Left ventricle myocardium inferior (tissue), 1 donor: Measurements from ENCODE around the gene EXOSC7. TPM values are rescaled to one million over a fixed set of nuclear protein-coding genes. Genes with fewer than 3 reads are reported as not detected.

ENCODE experiments used
- DNase-seq: peaks from one replicate; pipeline ENCODE4 v3.0.0-alpha.2; 2020
- H3K27ac ChIP-seq: fragments of 200-600 bp; replicated peaks from 2 replicates; pipeline ENCODE4 v1.8.0; 2021
- H3K27me3 ChIP-seq: fragments of 200-600 bp; 2 replicates; pipeline ENCODE4 v1.8.0; 2021; ENCODE audit warnings: low read depth
- H3K36me3 ChIP-seq: fragments of 200-600 bp; 2 replicates; pipeline ENCODE4 v1.8.0; 2021
- H3K4me1 ChIP-seq: fragments of 200-600 bp; 2 replicates; pipeline ENCODE4 v1.8.0; 2021
- H3K4me3 ChIP-seq: fragments of 200-600 bp; 2 replicates; pipeline ENCODE4 v1.8.0; 2021; ENCODE audit warnings: mild to moderate bottlenecking, moderate library complexity
- H3K9me3 ChIP-seq: fragments of 200-600 bp; replicated peaks from 2 replicates; pipeline ENCODE4 v1.8.0; 2021
- intact Hi-C: fragments of 100-400 bp; cut with micrococcal nuclease; formaldehyde crosslinking; loops from one replicate; pipeline ENCODE4 v1.11.0; 2022
- total RNA-seq: library from RNA; stranded (reverse); fragmentation: NEBNext Ultra II Directional; extraction: Animal tissue kit (Norgen Biotek cat#: 25700); gene quantifications from one replicate; pipeline ENCODE4 v1.2.1, GENCODE V29; 2021
- TF ChIP-seq, protein P1 (sequence below): fragments of 200-600 bp; IDR thresholded peaks from 2 replicates; pipeline ENCODE4 v1.8.0; 2021; ENCODE audit warnings: antibody characterized with exemption, mild to moderate bottlenecking, borderline replicate concordance
- donor health status: DM: no; HTN: yes; CAD: no; lungs with severe emphysema.

The EXOSC7 gene
- total RNA-seq, 1 donor from 2014 or later = 27.2 TPM

DNA sequence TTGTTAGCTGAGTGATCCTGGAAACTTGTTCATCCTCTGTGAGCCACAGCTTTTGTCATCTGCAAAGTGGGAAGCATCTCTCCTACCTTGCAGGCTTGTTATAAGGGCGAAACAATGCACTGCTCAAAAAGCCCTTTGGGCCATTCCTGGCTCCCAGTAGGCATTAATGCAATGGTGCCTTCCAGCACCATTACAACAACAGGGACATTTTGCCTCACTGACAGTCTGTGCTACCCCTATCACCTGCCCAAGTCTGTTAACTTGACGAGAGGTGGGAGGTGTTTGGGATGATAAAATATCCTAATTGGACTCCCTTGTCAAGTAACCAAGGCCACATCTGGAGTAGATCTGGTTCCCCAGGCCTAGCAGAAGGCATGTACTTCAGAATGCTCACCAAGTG lies 44.3 kb upstream of the EXOSC7 start:
- peaks cover 70% of the 10 kb centered on the region for H3K36me3 ChIP-seq
- intact Hi-C loops = no loop called here
- TF ChIP-seq, protein P1, sequence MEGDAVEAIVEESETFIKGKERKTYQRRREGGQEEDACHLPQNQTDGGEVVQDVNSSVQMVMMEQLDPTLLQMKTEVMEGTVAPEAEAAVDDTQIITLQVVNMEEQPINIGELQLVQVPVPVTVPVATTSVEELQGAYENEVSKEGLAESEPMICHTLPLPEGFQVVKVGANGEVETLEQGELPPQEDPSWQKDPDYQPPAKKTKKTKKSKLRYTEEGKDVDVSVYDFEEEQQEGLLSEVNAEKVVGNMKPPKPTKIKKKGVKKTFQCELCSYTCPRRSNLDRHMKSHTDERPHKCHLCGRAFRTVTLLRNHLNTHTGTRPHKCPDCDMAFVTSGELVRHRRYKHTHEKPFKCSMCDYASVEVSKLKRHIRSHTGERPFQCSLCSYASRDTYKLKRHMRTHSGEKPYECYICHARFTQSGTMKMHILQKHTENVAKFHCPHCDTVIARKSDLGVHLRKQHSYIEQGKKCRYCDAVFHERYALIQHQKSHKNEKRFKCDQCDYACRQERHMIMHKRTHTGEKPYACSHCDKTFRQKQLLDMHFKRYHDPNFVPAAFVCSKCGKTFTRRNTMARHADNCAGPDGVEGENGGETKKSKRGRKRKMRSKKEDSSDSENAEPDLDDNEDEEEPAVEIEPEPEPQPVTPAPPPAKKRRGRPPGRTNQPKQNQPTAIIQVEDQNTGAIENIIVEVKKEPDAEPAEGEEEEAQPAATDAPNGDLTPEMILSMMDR = no peak

DNA sequence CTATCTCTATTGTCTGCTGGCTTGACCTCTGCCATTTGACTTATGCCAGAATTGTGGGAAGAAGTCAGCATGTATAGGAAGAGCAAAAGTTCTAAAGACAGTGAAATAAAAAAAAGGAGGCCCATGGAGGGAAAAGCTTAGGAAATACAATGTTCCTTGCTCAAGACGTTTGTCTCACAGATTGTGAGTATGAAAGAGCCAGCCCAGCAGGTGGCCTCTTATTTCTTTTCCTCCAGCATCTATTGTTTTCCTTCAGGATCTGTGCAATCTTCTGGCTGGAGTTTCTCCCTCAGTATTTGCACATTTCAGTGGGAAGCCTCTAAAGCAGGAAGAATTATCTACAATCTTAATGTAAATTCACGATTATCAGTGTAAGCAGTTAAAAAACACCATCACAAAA lies 43.8 kb upstream of the EXOSC7 start:
- Histone ChIP-seq H3K4me1 (peaks cover 10% of the 10 kb centered on the region), H3K36me3 (peaks cover 67% of the 10 kb centered on the region), H3K4me3 (no peak overlapping the region), H3K9me3 (no peaks in the 10 kb centered on the region), H3K27me3 (no peaks in the 10 kb centered on the region), H3K27ac (no peak overlapping the region)
- intact Hi-C loops = no loop called here
- TF ChIP-seq, protein P1 = no peak
- DNase-seq = no peak

More for the DNA sequence above, 44.3 kb upstream of the EXOSC7 start:
- H3K27ac ChIP-seq = no peak overlapping the region
- no peaks in the 10 kb centered on the region for H3K9me3 ChIP-seq
- DNase-seq = no peak
- H3K4me3 ChIP-seq = no peak overlapping the region
- H3K27me3 ChIP-seq = no peaks in the 10 kb centered on the region
- H3K4me1 ChIP-seq = peaks cover 10% of the 10 kb centered on the region

DNA sequence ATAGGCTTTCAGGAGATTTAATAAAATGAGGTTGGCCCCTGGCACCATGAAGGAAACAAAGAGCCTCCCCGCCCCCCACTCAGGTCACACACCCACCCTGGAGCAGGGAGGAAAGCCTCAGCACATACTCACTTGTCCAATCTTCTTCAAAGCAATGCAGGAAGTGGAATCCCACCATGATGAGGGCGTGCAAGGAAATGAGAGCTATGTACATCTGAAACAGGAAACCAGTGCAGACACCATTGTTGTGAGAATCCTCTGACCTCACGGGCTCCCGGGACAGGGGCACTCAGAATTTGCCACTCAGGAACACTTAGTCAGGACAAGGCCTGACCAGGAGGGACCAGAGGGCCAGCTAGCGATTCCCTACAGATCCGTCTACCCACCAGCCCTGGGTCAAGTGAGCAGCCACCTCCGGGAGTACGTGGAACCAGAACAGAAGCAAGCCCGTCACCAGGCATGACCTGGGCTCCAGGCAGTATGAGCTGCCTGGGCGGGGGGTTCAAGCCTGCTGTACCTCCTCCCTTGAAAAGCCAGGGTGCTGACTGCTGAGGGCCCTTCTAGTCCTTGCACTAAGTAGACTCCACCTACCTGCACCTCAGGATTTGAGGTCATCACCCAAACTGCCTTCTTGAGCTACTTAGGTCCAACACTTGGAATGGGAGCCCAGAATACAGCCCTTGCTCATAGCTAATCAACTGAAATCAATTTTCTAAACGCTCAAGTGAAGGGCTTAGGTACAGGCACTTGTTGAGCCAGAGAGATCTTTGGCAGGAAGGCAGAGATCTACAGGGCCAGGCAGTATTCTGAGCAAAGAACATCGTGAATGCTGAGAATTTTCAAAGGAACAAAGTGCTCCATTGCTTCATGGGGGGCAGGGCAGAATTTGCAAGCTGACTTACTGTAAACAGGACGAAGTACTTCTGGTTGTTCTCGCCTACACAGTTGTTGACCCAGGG lies 42.8 kb upstream of the EXOSC7 start:
- no peak overlapping the region for H3K27ac ChIP-seq
- H3K36me3 ChIP-seq = peaks cover 67% of the 10 kb centered on the region
- no peak for DNase-seq
- H3K4me3 ChIP-seq = no peak overlapping the region
- intact Hi-C loops = no loop called here
- H3K27me3 ChIP-seq = no peaks in the 10 kb centered on the region
- H3K9me3 ChIP-seq = no peaks in the 10 kb centered on the region
- H3K4me1 ChIP-seq = peaks cover 10% of the 10 kb centered on the region
- TF ChIP-seq, protein P1 = no peak

DNA sequence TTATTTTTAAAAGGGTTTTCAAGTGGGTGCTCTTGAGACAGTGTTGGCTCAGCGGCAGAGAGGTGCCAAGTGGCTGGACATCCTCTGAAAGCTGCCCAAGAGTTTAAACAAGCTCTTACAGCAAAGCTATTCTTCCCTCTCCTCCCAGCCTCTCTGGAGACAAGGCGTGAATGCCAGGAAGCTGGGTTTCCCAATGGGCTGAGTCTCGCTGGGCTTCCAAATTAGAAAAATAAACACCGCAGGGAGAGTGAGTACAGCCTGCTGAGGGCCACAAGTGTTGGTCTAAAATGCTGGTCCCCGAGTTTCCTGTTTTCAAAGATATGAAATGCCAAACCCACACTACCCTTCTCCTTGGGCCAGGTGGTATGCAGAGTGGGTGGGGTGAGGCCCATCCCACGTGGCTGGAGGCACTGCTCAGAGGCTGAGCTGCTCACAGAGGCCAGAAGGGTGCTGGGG lies 36.4 kb upstream of the EXOSC7 start:
- intact Hi-C loops = no loop called here
- DNase-seq = no peak

DNA sequence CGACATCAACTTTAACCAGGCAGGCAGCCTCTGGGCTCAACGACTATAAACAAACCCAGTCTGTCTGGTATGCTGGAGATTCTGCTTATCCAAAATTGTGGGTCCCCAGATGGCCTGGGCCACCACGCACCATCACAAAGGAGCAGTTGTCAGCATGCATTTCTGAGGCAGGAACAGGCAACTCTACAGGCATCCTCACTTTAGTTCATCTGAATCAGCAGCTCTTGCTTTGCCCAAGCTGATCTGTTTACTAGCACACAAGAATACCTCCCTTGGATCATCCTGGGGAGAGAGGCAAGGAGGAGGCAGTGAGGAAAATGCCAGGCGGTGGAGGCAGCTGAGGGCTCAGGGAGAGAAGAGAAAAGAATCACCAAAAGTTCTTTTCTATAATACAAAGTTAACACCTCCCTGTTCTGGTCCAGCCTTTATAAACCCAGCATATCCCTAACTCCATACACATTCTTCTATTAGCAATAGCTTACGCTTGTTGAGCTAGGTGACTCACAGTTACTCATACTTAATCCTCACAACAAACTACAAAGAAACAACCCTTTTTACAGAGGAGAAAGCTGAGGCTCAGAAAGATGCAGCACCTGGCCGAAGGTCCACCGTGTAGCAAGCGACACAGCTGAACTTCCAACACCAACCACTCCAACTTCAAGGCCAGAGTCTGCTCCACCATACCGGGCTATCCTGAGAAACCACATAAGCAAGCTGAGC lies 33.7 kb upstream of the EXOSC7 start:
- Histone ChIP-seq H3K4me1 (peaks cover 23% of the 10 kb centered on the region), H3K27me3 (no peaks in the 10 kb centered on the region), H3K9me3 (no peaks in the 10 kb centered on the region), H3K4me3 (no peak overlapping the region), H3K36me3 (peaks cover 76% of the 10 kb centered on the region), H3K27ac (no peak overlapping the region)
- no peak for DNase-seq
- TF ChIP-seq, protein P1 = no peak
- intact Hi-C loops = no loop called here

More for the DNA sequence above, 36.4 kb upstream of the EXOSC7 start:
- H3K9me3 ChIP-seq = no peaks in the 10 kb centered on the region
- peak overlapping the region; percentile 51 for H3K27ac ChIP-seq
- peaks cover 22% of the 10 kb centered on the region for H3K4me1 ChIP-seq
- TF ChIP-seq, protein P1 = no peak
- no peaks in the 10 kb centered on the region for H3K27me3 ChIP-seq
- no peak overlapping the region for H3K4me3 ChIP-seq
- peaks cover 66% of the 10 kb centered on the region for H3K36me3 ChIP-seq
